Neural cell (in vitro differentiated cells): ENCODE results near the gene DONSON.

Experiments
- EP300 ChIP-seq: fragments of 450-650 bp; conservative IDR thresholded peaks from 2 replicates; pipeline ENCODE4 v1.6.1; 2014; ENCODE audit warnings: antibody characterized with exemption, mild to moderate bottlenecking, moderate library complexity; ENCODE audit not compliant: poor library complexity, severe bottlenecking
- EZH2 ChIP-seq: fragments of 200-600, 300-800 bp; shearing (Covaris generic), sonication (generic); IDR thresholded peaks from 2 replicates; pipeline ENCODE4 v1.6.1; 2014; ENCODE audit warnings: antibody characterized with exemption, low read length, borderline replicate concordance, mild to moderate bottlenecking; ENCODE audit not compliant: insufficient read depth, poor library complexity, severe bottlenecking
- POLR2AphosphoS5 ChIP-seq: IDR thresholded peaks from 2 replicates; pipeline ENCODE4 v1.6.1; 2012
- RAD21 ChIP-seq: fragments of 450-650 bp; conservative IDR thresholded peaks from 2 replicates; pipeline ENCODE4 v1.6.1; 2014; ENCODE audit warnings: antibody characterized with exemption, mild to moderate bottlenecking, moderate library complexity
- REST ChIP-seq: IDR thresholded peaks from 2 replicates; pipeline ENCODE4 v1.6.1; 2012; ENCODE audit warnings: borderline replicate concordance
- SMC3 ChIP-seq: fragments of 450-650 bp; conservative IDR thresholded peaks from 2 replicates; pipeline ENCODE4 v1.6.1; 2014; ENCODE audit warnings: antibody characterized with exemption, mild to moderate bottlenecking, moderate library complexity; ENCODE audit not compliant: poor library complexity
- TAF1 ChIP-seq: IDR thresholded peaks from 2 replicates; pipeline ENCODE4 v1.6.1; 2012; ENCODE audit warnings: low read depth
- TF ChIP-seq, protein P1 (sequence below): fragments of 450-650 bp; IDR thresholded peaks from 2 replicates; pipeline ENCODE4 v1.5.1; 2014; ENCODE audit warnings: antibody characterized with exemption, mild to moderate bottlenecking, moderate library complexity; ENCODE audit not compliant: poor library complexity, severe bottlenecking

GRCh38 chr21:33561373-33561772 is 27.1 kb downstream of the DONSON start:
- TF ChIP-seq TAF1 (no peak), RAD21 (no peak), EP300 (no peak), EZH2 (no peak), POLR2AphosphoS5 (no peak), SMC3 (no peak), REST (no peak)
- TF ChIP-seq, protein P1, sequence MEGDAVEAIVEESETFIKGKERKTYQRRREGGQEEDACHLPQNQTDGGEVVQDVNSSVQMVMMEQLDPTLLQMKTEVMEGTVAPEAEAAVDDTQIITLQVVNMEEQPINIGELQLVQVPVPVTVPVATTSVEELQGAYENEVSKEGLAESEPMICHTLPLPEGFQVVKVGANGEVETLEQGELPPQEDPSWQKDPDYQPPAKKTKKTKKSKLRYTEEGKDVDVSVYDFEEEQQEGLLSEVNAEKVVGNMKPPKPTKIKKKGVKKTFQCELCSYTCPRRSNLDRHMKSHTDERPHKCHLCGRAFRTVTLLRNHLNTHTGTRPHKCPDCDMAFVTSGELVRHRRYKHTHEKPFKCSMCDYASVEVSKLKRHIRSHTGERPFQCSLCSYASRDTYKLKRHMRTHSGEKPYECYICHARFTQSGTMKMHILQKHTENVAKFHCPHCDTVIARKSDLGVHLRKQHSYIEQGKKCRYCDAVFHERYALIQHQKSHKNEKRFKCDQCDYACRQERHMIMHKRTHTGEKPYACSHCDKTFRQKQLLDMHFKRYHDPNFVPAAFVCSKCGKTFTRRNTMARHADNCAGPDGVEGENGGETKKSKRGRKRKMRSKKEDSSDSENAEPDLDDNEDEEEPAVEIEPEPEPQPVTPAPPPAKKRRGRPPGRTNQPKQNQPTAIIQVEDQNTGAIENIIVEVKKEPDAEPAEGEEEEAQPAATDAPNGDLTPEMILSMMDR: no peak
